ENCODE measurements around the gene HSD11B1L. TPM values are rescaled to one million over a fixed set of nuclear protein-coding genes. Genes with fewer than 3 reads are reported as not detected.

Gene HSD11B1L
- polyA plus RNA-seq, 3 donors = 1.9 to 2.5 (median 2.4) TPM

DNA sequence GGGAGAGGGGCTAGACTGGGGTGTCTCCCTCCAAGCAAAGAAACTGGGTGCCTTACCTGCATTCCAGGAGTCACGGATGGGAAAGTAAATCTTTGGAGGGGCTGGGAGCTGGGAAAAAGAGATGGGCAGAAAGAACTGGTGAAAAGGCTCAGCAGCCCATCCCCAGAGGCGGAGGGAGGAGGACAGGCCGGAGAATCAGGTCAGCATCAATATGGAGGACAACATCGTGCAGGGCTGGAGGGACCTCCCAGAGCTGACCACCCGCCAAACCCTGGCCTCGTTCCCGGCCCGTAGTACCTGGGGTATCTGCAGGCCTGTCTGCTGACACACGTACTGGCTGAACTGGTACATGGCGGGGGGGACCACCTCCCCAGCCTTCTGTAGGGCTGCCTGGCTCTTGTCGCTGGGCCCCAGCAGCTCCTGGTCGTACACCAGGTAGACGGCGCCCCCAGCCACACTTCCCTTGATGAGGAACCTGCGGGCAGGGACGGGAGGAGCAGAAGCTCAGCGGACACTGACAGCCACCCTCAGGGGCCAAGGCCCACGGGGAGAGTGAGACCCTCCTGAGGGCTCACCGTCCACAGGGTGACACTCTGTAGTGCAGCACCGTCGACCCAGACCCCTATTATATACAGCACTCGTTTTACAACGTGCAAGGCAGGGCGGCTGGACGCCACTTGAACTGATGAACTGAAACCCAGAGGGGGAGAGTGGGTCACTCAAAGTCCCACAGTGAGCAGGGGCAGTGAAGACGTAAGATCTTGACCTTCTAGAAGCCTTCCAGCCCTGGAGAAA lies 1.3 kb upstream of the HSD11B1L start:
- Histone ChIP-seq H4K20me1 (ENCODE audit: insufficient read depth, low read length) (no peaks in the 10 kb centered on the region), H3K27ac (ENCODE audit: low read depth in 1 of 2, low read length in 2 of 2) (peak overlapping the region; percentile 78 to 93), H3K9ac (ENCODE audit: insufficient read depth, low read length, poor library complexity, severe bottlenecking) (peak overlapping the region; percentile 91), H3K27me3 (ENCODE audit: control insufficient read depth in 2 of 2, insufficient read depth in 2 of 2, low read length in 2 of 2) (no peaks in the 10 kb centered on the region), H2AFZ (ENCODE audit: insufficient read depth, low read depth, low read length, poor library complexity, severe bottlenecking) (peak overlapping the region; percentile 96), H3K4me2 (replicated peaks; ENCODE audit: extremely low read depth, low read length, poor library complexity, severe bottlenecking) (peak overlapping the region; percentile 92), H3K79me2 (ENCODE audit: insufficient read depth, low read length) (peaks cover 8% of the 10 kb centered on the region), H3K4me3 (replicated peaks in 1 of 3; ENCODE audit: low read depth in 2 of 3, low read length in 3 of 3) (peak overlapping the region; percentile 86 to 99 (median 95)), H3K9me3 (replicated peaks in 1 of 2; ENCODE audit: control insufficient read depth in 1 of 2, insufficient read depth in 1 of 2, low read length in 2 of 2) (no peaks in the 10 kb centered on the region), H3K4me1 (ENCODE audit: control insufficient read depth in 1 of 2, insufficient read depth in 2 of 2, low read length in 2 of 2) (peaks cover 14 to 20% of the 10 kb centered on the region in 2 donors), H3K36me3 (replicated peaks in 1 of 2; ENCODE audit: control insufficient read depth in 1 of 2, insufficient read depth in 2 of 2, low read length in 2 of 2) (no peaks in the 10 kb centered on the region)
- H3K9me3 Mint-ChIP-seq = peaks cover 0 to 2% (median 0%) of the 10 kb centered on the region in 7 donors
- TF ChIP-seq, protein P1, sequence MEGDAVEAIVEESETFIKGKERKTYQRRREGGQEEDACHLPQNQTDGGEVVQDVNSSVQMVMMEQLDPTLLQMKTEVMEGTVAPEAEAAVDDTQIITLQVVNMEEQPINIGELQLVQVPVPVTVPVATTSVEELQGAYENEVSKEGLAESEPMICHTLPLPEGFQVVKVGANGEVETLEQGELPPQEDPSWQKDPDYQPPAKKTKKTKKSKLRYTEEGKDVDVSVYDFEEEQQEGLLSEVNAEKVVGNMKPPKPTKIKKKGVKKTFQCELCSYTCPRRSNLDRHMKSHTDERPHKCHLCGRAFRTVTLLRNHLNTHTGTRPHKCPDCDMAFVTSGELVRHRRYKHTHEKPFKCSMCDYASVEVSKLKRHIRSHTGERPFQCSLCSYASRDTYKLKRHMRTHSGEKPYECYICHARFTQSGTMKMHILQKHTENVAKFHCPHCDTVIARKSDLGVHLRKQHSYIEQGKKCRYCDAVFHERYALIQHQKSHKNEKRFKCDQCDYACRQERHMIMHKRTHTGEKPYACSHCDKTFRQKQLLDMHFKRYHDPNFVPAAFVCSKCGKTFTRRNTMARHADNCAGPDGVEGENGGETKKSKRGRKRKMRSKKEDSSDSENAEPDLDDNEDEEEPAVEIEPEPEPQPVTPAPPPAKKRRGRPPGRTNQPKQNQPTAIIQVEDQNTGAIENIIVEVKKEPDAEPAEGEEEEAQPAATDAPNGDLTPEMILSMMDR (IDR thresholded peaks at IDR 0.05) = no peak
- peak in 1 of 3 donors; percentile 13 for DNase-seq
- peaks cover 21% of the 10 kb centered on the region for H3K4me1 Mint-ChIP-seq
- H3K27ac Mint-ChIP-seq = peak overlapping the region; percentile 94 to 99 (median 98)
- H3K4me3 Mint-ChIP-seq = peak overlapping the region; percentile 97 to 99
- 37% methylated on average over 24 of the region's 26 CpGs for WGBS (ENCODE audit: insufficient coverage)
- intact Hi-C loops (cut with micrococcal nuclease) = loop anchor here (2.0 to 10.0 kb wide), 4 partner anchors 57 to 695 kb away; partner anchors contain the start of genes ALKBH7 (in 1 of the 2), DUS3L (in 1 of the 2), NDUFA11 (in 1 of the 2) and PSPN (in 1 of the 2)
- H3K36me3 Mint-ChIP-seq = no peaks in the 10 kb centered on the region
- peaks cover 0 to 5% (median 5%) of the 10 kb centered on the region in 3 donors for H3K27me3 Mint-ChIP-seq (ENCODE audit: low read depth in 3 of 3)

DNA sequence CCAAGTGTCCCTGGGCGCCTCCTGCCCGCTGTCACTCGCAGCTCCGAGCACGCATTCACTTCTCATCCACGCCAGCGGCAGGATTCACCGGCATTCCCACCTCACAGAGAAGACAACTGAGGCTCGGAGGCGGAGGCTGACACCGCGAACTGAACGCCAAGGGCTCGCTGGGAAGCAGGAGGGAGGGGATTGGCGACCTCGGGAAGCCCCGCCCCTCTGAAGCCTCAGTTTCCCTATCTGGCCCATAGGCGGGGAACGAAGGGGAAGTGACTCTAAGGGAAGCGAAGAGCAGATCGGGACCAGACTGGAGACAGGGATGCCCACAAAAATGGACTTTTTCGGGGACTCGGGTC lies 767 bp upstream of the HSD11B1L start:
- intact Hi-C loops (cut with micrococcal nuclease) = loop anchor here (2.0 to 10.0 kb wide), 4 partner anchors 57 to 695 kb away; partner anchors contain the start of genes ALKBH7 (in 1 of the 2), DUS3L (in 1 of the 2), NDUFA11 (in 1 of the 2) and PSPN (in 1 of the 2)
- Histone ChIP-seq H3K27ac (ENCODE audit: low read depth in 1 of 2, low read length in 2 of 2) (peak overlapping the region; percentile 78 to 93), H3K4me1 (ENCODE audit: control insufficient read depth in 1 of 2, insufficient read depth in 2 of 2, low read length in 2 of 2) (peaks cover 14 to 20% of the 10 kb centered on the region in 2 donors), H3K27me3 (ENCODE audit: control insufficient read depth in 2 of 2, insufficient read depth in 2 of 2, low read length in 2 of 2) (no peaks in the 10 kb centered on the region), H3K4me2 (replicated peaks; ENCODE audit: extremely low read depth, low read length, poor library complexity, severe bottlenecking) (peak overlapping the region; percentile 92), H3K4me3 (replicated peaks in 1 of 3; ENCODE audit: low read depth in 2 of 3, low read length in 3 of 3) (peak overlapping the region; percentile 86 to 99 (median 95)), H3K9me3 (replicated peaks in 1 of 2; ENCODE audit: control insufficient read depth in 1 of 2, insufficient read depth in 1 of 2, low read length in 2 of 2) (no peaks in the 10 kb centered on the region), H4K20me1 (ENCODE audit: insufficient read depth, low read length) (no peaks in the 10 kb centered on the region), H3K36me3 (replicated peaks in 1 of 2; ENCODE audit: control insufficient read depth in 1 of 2, insufficient read depth in 2 of 2, low read length in 2 of 2) (no peaks in the 10 kb centered on the region), H2AFZ (ENCODE audit: insufficient read depth, low read depth, low read length, poor library complexity, severe bottlenecking) (peak overlapping the region; percentile 96), H3K79me2 (ENCODE audit: insufficient read depth, low read length) (peaks cover 8% of the 10 kb centered on the region), H3K9ac (ENCODE audit: insufficient read depth, low read length, poor library complexity, severe bottlenecking) (peak overlapping the region; percentile 91)
- TF ChIP-seq, protein P1 (IDR thresholded peaks at IDR 0.05) = no peak
- H3K9me3 Mint-ChIP-seq = peaks cover 0 to 2% (median 0%) of the 10 kb centered on the region in 7 donors
- DNase-seq = no peak
- H3K4me1 Mint-ChIP-seq = peaks cover 21% of the 10 kb centered on the region
- H3K27ac Mint-ChIP-seq = peak overlapping the region; percentile 94 to 99 (median 98)
- no peaks in the 10 kb centered on the region for H3K36me3 Mint-ChIP-seq
- peak overlapping the region; percentile 97 to 99 for H3K4me3 Mint-ChIP-seq
- under 1% methylated on average over 19 of the region's 23 CpGs for WGBS (ENCODE audit: insufficient coverage)
- peaks cover 0 to 5% (median 5%) of the 10 kb centered on the region in 3 donors for H3K27me3 Mint-ChIP-seq (ENCODE audit: low read depth in 3 of 3)

Data from CD14-positive monocyte (primary cell).